Naive thymus-derived CD8-positive, alpha-beta T cell (primary cell): Measurements from ENCODE around the gene TLL1. TPM values are rescaled to one million over a fixed set of nuclear protein-coding genes. Genes with fewer than 3 reads are reported as not detected.
A peak's percentile ranks its signal among the peaks of the same experiment; 100 is the strongest.

Experiments
- ATAC-seq, 2 donors: fragments of 150-1000 bp; cut with Tn5 transposase in 1 of 2; sonication (Bioruptor Pico), chemical (Tn5 transposase) in 1 of 2; 1 replicate in 1 of 2; 2 replicates in 1 of 2; pipeline ENCODE4 v1.10.0; 2021; ENCODE audit warnings: mild to moderate bottlenecking in 2 of 2, moderate library complexity in 2 of 2
- POLR2A ChIA-PET: fragments of 350-600 bp; sonication (Branson Sonifier 250); formaldehyde crosslinking; loops from one replicate; lab custom pipeline; 2021; ENCODE audit warnings: antibody characterized with exemption; lab: Charles Lee
- DNase-seq, 10 donors: peaks; one replicate each; pipeline versions ENCODE4 v3.0.0 to v3.0.0-alpha.2; 2020 to 2022
- H3K27ac Mint-ChIP-seq, 10 donors: one replicate each; pipeline ENCODE4 v1.8.0; 2020 to 2022; ENCODE audit warnings: mild to moderate bottlenecking in 10 of 10, mixed read lengths in 10 of 10, moderate library complexity in 4 of 10, inconsistent platforms in 1 of 10
- H3K27me3 Mint-ChIP-seq, 5 donors: one replicate each; pipeline ENCODE4 v1.8.0; 2021 to 2022; ENCODE audit warnings: mixed read lengths in 5 of 5
- H3K36me3 Mint-ChIP-seq, 3 donors: one replicate each; pipeline ENCODE4 v1.8.0; 2020 to 2022; ENCODE audit warnings: mixed read lengths in 3 of 3, mild to moderate bottlenecking in 2 of 3, inconsistent platforms in 1 of 3
- H3K4me1 Mint-ChIP-seq, 4 donors: one replicate each; pipeline ENCODE4 v1.8.0; 2021 to 2022; ENCODE audit warnings: mixed read lengths in 4 of 4
- H3K4me3 Mint-ChIP-seq, 10 donors: one replicate each; pipeline ENCODE4 v1.8.0; 2020 to 2022; ENCODE audit warnings: mild to moderate bottlenecking in 10 of 10, mixed read lengths in 10 of 10, moderate library complexity in 6 of 10, inconsistent platforms in 1 of 10
- H3K9me3 Mint-ChIP-seq, 9 donors: one replicate each; pipeline ENCODE4 v1.8.0; 2020 to 2022; ENCODE audit warnings: mixed read lengths in 9 of 9, mild to moderate bottlenecking in 3 of 9, inconsistent platforms in 1 of 9, moderate library complexity in 1 of 9
- polyA plus RNA-seq, 3 donors: library from polyadenylated mRNA; unstranded; fragments of 300-500 nt; fragmentation: Illumina TruSeq; gene quantifications; one replicate each; pipeline ENCODE4 v1.2.3, GENCODE V29; 2021
- total RNA-seq, 8 experiments: library from RNA in 2 of 8; stranded (reverse) in 2 of 8; gene quantifications; one replicate each; pipeline ENCODE4 v1.2.3 and lab custom pipeline; 2021 to 2026

The TLL1 gene
- total and polyA plus RNA-seq, 5 experiments from 2014 or later, result not detected

- H3K4me3 Mint-ChIP-seq, result no peak overlapping the region
- H3K9me3 Mint-ChIP-seq, result no peaks in the 10 kb centered on the region
- H3K36me3 Mint-ChIP-seq, result no peaks in the 10 kb centered on the region
- POLR2A ChIA-PET, result no interaction called here
- DNase-seq (peak in 3 of 10 donors; percentile 2 to 10 (median 2)), ATAC-seq (no peak)
- no peaks in the 10 kb centered on the region for H3K4me1 Mint-ChIP-seq
- peaks cover 0 to 2% (median 0%) of the 10 kb centered on the region in 5 donors for H3K27me3 Mint-ChIP-seq
- no peak overlapping the region for H3K27ac Mint-ChIP-seq
These were observed 219.0 kb downstream of the TLL1 start for GRCh38 chr4:166091912-166092510.

- no peak overlapping the region for H3K27ac Mint-ChIP-seq
- H3K27me3 Mint-ChIP-seq, result peaks cover 0 to 2% (median 0%) of the 10 kb centered on the region in 5 donors
- no peaks in the 10 kb centered on the region for H3K36me3 Mint-ChIP-seq
- ATAC-seq (no peak), DNase-seq (no peak)
- no peaks in the 10 kb centered on the region for H3K9me3 Mint-ChIP-seq
- POLR2A ChIA-PET, result no interaction called here
- no peaks in the 10 kb centered on the region for H3K4me1 Mint-ChIP-seq
- H3K4me3 Mint-ChIP-seq, result no peak overlapping the region
These were observed 219.8 kb downstream of the TLL1 start for GRCh38 chr4:166092797-166093290.

- DNase-seq (no peak), ATAC-seq (no peak)
- Mint-ChIP-seq H3K4me3 (no peak overlapping the region), H3K27me3 (no peaks in the 10 kb centered on the region), H3K4me1 (no peaks in the 10 kb centered on the region), H3K27ac (no peak overlapping the region), H3K9me3 (peaks cover 0 to 25% (median 4%) of the 10 kb centered on the region in 9 donors), H3K36me3 (peaks cover 0 to 4% (median 0%) of the 10 kb centered on the region in 3 donors)
- POLR2A ChIA-PET, result no interaction called here
These were observed 231.6 kb downstream of the TLL1 start for GRCh38 chr4:166104623-166105022.

GRCh38 chr4:166121897-166122296, 248.9 kb downstream of the TLL1 start:
- DNase-seq (no peak), ATAC-seq (no peak)
- no peaks in the 10 kb centered on the region for H3K27me3 Mint-ChIP-seq
- H3K4me3 Mint-ChIP-seq, result no peak overlapping the region
- no peaks in the 10 kb centered on the region for H3K36me3 Mint-ChIP-seq
- H3K4me1 Mint-ChIP-seq, result no peaks in the 10 kb centered on the region
- no peaks in the 10 kb centered on the region for H3K9me3 Mint-ChIP-seq
- POLR2A ChIA-PET, result no interaction called here
- no peak overlapping the region for H3K27ac Mint-ChIP-seq

GRCh38 chr4:166123546-166123945, 250.5 kb downstream of the TLL1 start:
- Mint-ChIP-seq H3K27ac (no peak overlapping the region), H3K27me3 (no peaks in the 10 kb centered on the region), H3K4me3 (no peak overlapping the region), H3K9me3 (no peaks in the 10 kb centered on the region), H3K36me3 (no peaks in the 10 kb centered on the region), H3K4me1 (no peaks in the 10 kb centered on the region)
- POLR2A ChIA-PET, result no interaction called here
- ATAC-seq (no peak), DNase-seq (no peak)

- Mint-ChIP-seq H3K4me1 (no peaks in the 10 kb centered on the region), H3K27ac (no peak overlapping the region), H3K27me3 (no peaks in the 10 kb centered on the region), H3K36me3 (no peaks in the 10 kb centered on the region), H3K9me3 (peaks cover 0 to 26% (median 9%) of the 10 kb centered on the region in 9 donors), H3K4me3 (no peak overlapping the region)
- ATAC-seq (no peak), DNase-seq (no peak)
- POLR2A ChIA-PET, result no interaction called here
These were observed 255.4 kb downstream of the TLL1 start for GRCh38 chr4:166128403-166128802.

- H3K4me1 Mint-ChIP-seq, result no peaks in the 10 kb centered on the region
- no peak overlapping the region for H3K4me3 Mint-ChIP-seq
- H3K27me3 Mint-ChIP-seq, result peaks cover 0 to 6% (median 0%) of the 10 kb centered on the region in 5 donors
- DNase-seq, result no peak
- H3K9me3 Mint-ChIP-seq, result peaks cover 0 to 27% (median 9%) of the 10 kb centered on the region in 9 donors
- no peaks in the 10 kb centered on the region for H3K36me3 Mint-ChIP-seq
- no peak for ATAC-seq
- POLR2A ChIA-PET, result no interaction called here
- no peak overlapping the region for H3K27ac Mint-ChIP-seq
These were observed 261.2 kb downstream of the TLL1 start for GRCh38 chr4:166134285-166134684.

- ATAC-seq, result no peak
- H3K9me3 Mint-ChIP-seq, result no peaks in the 10 kb centered on the region
- H3K36me3 Mint-ChIP-seq, result no peaks in the 10 kb centered on the region
- no peak overlapping the region for H3K4me3 Mint-ChIP-seq
- no peaks in the 10 kb centered on the region for H3K4me1 Mint-ChIP-seq
- POLR2A ChIA-PET, result no interaction called here
- DNase-seq, result no peak
- no peak overlapping the region for H3K27ac Mint-ChIP-seq
- peaks cover 0 to 6% (median 0%) of the 10 kb centered on the region in 5 donors for H3K27me3 Mint-ChIP-seq
These were observed 267.9 kb downstream of the TLL1 start for GRCh38 chr4:166140951-166141350.

GRCh38 chr4:166143227-166143626, 270.2 kb downstream of the TLL1 start:
- H3K4me3 Mint-ChIP-seq, result no peak overlapping the region
- ATAC-seq (no peak), DNase-seq (no peak)
- POLR2A ChIA-PET, result no interaction called here
- no peaks in the 10 kb centered on the region for H3K9me3 Mint-ChIP-seq
- H3K36me3 Mint-ChIP-seq, result no peaks in the 10 kb centered on the region
- H3K27me3 Mint-ChIP-seq, result peaks cover 0 to 2% (median 0%) of the 10 kb centered on the region in 5 donors
- no peaks in the 10 kb centered on the region for H3K4me1 Mint-ChIP-seq
- H3K27ac Mint-ChIP-seq, result no peak overlapping the region

GRCh38 chr4:166144607-166145006, 271.6 kb downstream of the TLL1 start:
- Mint-ChIP-seq H3K4me1 (no peaks in the 10 kb centered on the region), H3K4me3 (no peak overlapping the region), H3K36me3 (no peaks in the 10 kb centered on the region), H3K27me3 (peaks cover 0 to 8% (median 4%) of the 10 kb centered on the region in 5 donors), H3K27ac (no peak overlapping the region), H3K9me3 (peaks cover 0 to 4% (median 0%) of the 10 kb centered on the region in 9 donors)
- ATAC-seq, result no peak
- POLR2A ChIA-PET, result no interaction called here
- DNase-seq, result no peak

GRCh38 chr4:166146806-166147540, 273.9 kb downstream of the TLL1 start:
- DNase-seq, result no peak
- H3K27me3 Mint-ChIP-seq, result peaks cover 0 to 8% (median 4%) of the 10 kb centered on the region in 5 donors
- POLR2A ChIA-PET, result no interaction called here
- H3K9me3 Mint-ChIP-seq, result peaks cover 0 to 4% (median 0%) of the 10 kb centered on the region in 9 donors
- H3K4me1 Mint-ChIP-seq, result no peaks in the 10 kb centered on the region
- H3K36me3 Mint-ChIP-seq, result no peaks in the 10 kb centered on the region
- no peak for ATAC-seq
- no peak overlapping the region for H3K4me3 Mint-ChIP-seq
- no peak overlapping the region for H3K27ac Mint-ChIP-seq
